OCI-LY1 (cell line): ENCODE data around the gene NDST3.

Experiments
- H2AFZ ChIP-seq: fragments of 200-600 bp; sonication (generic), shearing (Covaris generic); 2 replicates; pipeline ENCODE4 v1.6.0; 2014; ENCODE audit warnings: antibody characterized with exemption, mild to moderate bottlenecking, low read length
- H3F3A ChIP-seq: fragments of 200-600 bp; sonication (generic), shearing (Covaris generic); 2 replicates; pipeline ENCODE4 v1.6.0; 2014; ENCODE audit warnings: mild to moderate bottlenecking, antibody characterized with exemption, low read length, moderate library complexity; ENCODE audit not compliant: insufficient read depth
- H3K27ac ChIP-seq: fragments of 200-600 bp; sonication (generic); 2 replicates; pipeline ENCODE4 v1.5.1; 2014; ENCODE audit warnings: low read length, mixed run types, mild to moderate bottlenecking, low read depth; ENCODE audit not compliant: poor library complexity, severe bottlenecking
- H3K27me3 ChIP-seq: fragments of 200-600 bp; sonication (generic); 2 replicates; pipeline ENCODE4 v1.6.0; 2014; ENCODE audit warnings: antibody characterized with exemption, mild to moderate bottlenecking, low read length, moderate library complexity; ENCODE audit not compliant: insufficient read depth
- H3K36me3 ChIP-seq: fragments of 200-600 bp; sonication (generic); 2 replicates; pipeline ENCODE4 v1.6.1; 2014; ENCODE audit warnings: mild to moderate bottlenecking, antibody characterized with exemption, low read length, moderate library complexity, mixed read lengths; ENCODE audit not compliant: insufficient read depth
- H3K4me1 ChIP-seq: fragments of 200-600 bp; sonication (generic); 2 replicates; pipeline ENCODE4 v1.5.1; 2014; ENCODE audit warnings: mild to moderate bottlenecking, low read length, moderate library complexity; ENCODE audit not compliant: insufficient read depth, severe bottlenecking
- H3K4me2 ChIP-seq: fragments of 200-600 bp; sonication (generic), shearing (Covaris generic); 2 replicates; pipeline ENCODE4 v1.6.1; 2014; ENCODE audit warnings: low read length
- H3K4me3 ChIP-seq: fragments of 200-600 bp; sonication (generic); 2 replicates; pipeline ENCODE4 v1.5.1; 2014; ENCODE audit warnings: low read length, low read depth, mild to moderate bottlenecking, mixed read lengths; ENCODE audit not compliant: poor library complexity, severe bottlenecking
- H3K79me2 ChIP-seq: fragments of 200-600 bp; shearing (Covaris generic); 2 replicates; pipeline ENCODE4 v1.6.1; 2016; ENCODE audit warnings: mixed run types, low read length, mixed read lengths; ENCODE audit not compliant: insufficient read depth
- H3K9ac ChIP-seq: fragments of 200-600 bp; sonication (generic), shearing (Covaris generic); 2 replicates; pipeline ENCODE4 v1.6.1; 2014; ENCODE audit warnings: mild to moderate bottlenecking, low read length, mixed read lengths
- H3K9me2 ChIP-seq: fragments of 200-600 bp; sonication (generic), shearing (Covaris generic); 2 replicates; pipeline ENCODE4 v1.6.1; 2014; ENCODE audit warnings: low read depth, mild to moderate bottlenecking, low read length, mixed read lengths
- H3K9me3 ChIP-seq: fragments of 200-600 bp; shearing (Covaris generic); 2 replicates; pipeline ENCODE4 v1.6.1; 2014; ENCODE audit warnings: low read length, mixed read lengths
- H4K20me1 ChIP-seq: fragments of 200-600 bp; sonication (generic), shearing (Covaris generic); 2 replicates; pipeline ENCODE4 v1.6.0; 2016; ENCODE audit warnings: mild to moderate bottlenecking, low read length; ENCODE audit not compliant: insufficient read depth
- EZH2 ChIP-seq: fragments of 200-600 bp; sonication (generic), shearing (Covaris generic); IDR thresholded peaks from 2 replicates; pipeline ENCODE4 v1.8.0; 2017; ENCODE audit warnings: borderline replicate concordance, mixed run types, mild to moderate bottlenecking, antibody characterized with exemption, low read length, moderate library complexity, mixed read lengths
- TF ChIP-seq, protein P1 (sequence below): fragments of 200-600 bp; sonication (generic), shearing (Covaris generic); IDR thresholded peaks from 2 replicates; pipeline ENCODE4 v1.5.1; 2017; ENCODE audit warnings: mild to moderate bottlenecking, antibody characterized with exemption, low read length, moderate library complexity, mixed read lengths

The NDST3 gene

DNA sequence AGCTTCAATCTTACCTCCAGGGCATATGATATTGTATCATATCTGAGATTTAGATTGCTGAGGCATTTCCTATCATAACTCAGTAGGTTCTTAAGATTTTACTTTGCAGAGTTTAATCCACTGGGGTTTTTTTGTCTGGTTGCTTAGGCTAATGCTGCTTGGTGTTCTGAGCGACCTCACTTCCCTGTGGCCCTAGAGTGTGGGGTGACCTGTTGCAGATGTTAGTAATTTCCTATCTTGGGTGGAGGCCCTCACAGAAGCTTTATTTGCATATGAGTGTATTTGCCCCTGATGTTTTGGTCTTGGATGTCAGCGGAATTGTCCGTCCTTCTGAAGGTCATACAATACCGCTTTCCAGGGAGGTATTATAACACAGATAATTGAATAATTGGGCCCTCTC is 137.1 kb downstream of the NDST3 start:
- H3F3A ChIP-seq: no peaks in the 10 kb centered on the region; the same call in 1 of the 2 replicates
- no peaks in the 10 kb centered on the region for H4K20me1 ChIP-seq
- H3K4me3 ChIP-seq: no peak overlapping the region
- H2AFZ ChIP-seq: no peak overlapping the region
- H3K27me3 ChIP-seq: no peaks in the 10 kb centered on the region
- no peak overlapping the region for H3K9ac ChIP-seq
- TF ChIP-seq EZH2: no peak
- TF ChIP-seq, protein P1, sequence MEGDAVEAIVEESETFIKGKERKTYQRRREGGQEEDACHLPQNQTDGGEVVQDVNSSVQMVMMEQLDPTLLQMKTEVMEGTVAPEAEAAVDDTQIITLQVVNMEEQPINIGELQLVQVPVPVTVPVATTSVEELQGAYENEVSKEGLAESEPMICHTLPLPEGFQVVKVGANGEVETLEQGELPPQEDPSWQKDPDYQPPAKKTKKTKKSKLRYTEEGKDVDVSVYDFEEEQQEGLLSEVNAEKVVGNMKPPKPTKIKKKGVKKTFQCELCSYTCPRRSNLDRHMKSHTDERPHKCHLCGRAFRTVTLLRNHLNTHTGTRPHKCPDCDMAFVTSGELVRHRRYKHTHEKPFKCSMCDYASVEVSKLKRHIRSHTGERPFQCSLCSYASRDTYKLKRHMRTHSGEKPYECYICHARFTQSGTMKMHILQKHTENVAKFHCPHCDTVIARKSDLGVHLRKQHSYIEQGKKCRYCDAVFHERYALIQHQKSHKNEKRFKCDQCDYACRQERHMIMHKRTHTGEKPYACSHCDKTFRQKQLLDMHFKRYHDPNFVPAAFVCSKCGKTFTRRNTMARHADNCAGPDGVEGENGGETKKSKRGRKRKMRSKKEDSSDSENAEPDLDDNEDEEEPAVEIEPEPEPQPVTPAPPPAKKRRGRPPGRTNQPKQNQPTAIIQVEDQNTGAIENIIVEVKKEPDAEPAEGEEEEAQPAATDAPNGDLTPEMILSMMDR: no peak
- H3K9me3 ChIP-seq: no peaks in the 10 kb centered on the region
- no peak overlapping the region for H3K27ac ChIP-seq
- H3K4me1 ChIP-seq: no peaks in the 10 kb centered on the region
- no peaks in the 10 kb centered on the region for H3K9me2 ChIP-seq
- H3K36me3 ChIP-seq: no peaks in the 10 kb centered on the region
- H3K4me2 ChIP-seq: no peak overlapping the region
- H3K79me2 ChIP-seq: no peaks in the 10 kb centered on the region

DNA sequence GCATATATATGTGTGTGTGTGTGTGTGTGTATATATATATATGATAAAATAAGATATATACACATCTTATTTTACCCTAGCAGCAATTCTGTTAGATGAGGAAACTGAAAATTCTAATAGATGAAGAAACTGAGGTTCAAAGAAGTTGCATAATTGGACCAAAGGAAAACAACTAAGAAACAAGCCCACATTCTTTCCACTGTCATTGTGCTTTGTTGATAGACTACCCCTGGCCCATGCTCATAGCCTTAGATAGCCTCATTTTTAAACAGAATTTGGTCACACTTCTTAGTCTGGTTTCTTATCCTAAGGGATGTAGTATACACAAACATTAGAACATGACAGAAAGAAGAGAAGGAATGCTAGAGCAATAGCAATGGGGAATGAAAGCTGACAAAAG is 138.8 kb downstream of the NDST3 start:
- TF ChIP-seq EZH2: no peak
- TF ChIP-seq, protein P1: no peak
- H3K4me2 ChIP-seq: no peak overlapping the region
- H3K79me2 ChIP-seq: no peaks in the 10 kb centered on the region

DNA sequence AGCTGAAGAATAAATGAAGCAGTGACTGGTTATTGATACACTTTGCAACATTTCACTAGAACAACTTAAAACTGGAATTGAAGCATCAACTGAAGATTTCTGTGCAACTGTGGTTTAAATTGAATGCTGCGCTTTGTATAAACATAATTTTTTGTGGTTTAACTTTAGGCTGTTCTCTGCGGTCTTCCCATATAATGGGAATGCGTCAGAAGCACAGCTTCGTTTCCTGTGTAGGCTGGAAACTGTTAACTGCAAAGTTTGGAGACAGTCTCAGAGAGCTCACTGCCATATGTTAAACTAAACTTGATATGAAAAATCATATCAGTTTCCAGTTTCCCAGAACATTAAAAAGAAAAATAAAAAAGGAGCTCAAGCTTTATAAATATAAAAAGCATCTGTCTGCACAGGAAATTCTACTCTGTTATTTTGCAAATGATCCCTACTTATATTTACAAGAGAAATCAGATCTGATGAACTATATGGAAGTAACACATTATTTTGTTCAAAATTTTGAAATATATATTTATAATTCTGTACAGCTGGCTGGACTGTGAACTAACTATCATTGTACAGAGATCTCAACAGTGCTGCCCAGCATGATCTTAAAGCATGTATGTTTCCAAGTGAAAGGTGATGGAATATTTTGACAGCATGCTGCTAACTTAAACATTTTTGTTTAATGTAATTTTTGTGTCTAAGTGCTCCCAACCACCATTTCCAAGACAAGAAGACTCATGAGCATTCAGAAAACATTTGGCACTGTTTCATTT is 139.9 kb downstream of the NDST3 start:
- Histone ChIP-seq H3K4me1 (no peaks in the 10 kb centered on the region), H3K4me3 (no peak overlapping the region), H3F3A (no peaks in the 10 kb centered on the region; the same call in 1 of the 2 replicates), H3K36me3 (no peaks in the 10 kb centered on the region), H3K27ac (no peak overlapping the region), H3K4me2 (no peak overlapping the region), H3K79me2 (no peaks in the 10 kb centered on the region), H3K9ac (no peak overlapping the region), H3K9me2 (no peaks in the 10 kb centered on the region), H4K20me1 (no peaks in the 10 kb centered on the region), H3K27me3 (no peaks in the 10 kb centered on the region), H3K9me3 (no peaks in the 10 kb centered on the region), H2AFZ (no peak overlapping the region)
- TF ChIP-seq, protein P1: no peak
- TF ChIP-seq EZH2: no peak

More for the DNA sequence above, 138.8 kb downstream of the NDST3 start:
- no peaks in the 10 kb centered on the region for H3K4me1 ChIP-seq
- H2AFZ ChIP-seq: no peak overlapping the region
- H3K4me3 ChIP-seq: no peak overlapping the region
- no peaks in the 10 kb centered on the region for H3K36me3 ChIP-seq
- H4K20me1 ChIP-seq: no peaks in the 10 kb centered on the region
- H3K9ac ChIP-seq: no peak overlapping the region
- no peak overlapping the region for H3K27ac ChIP-seq
- no peaks in the 10 kb centered on the region for H3K9me3 ChIP-seq
- H3K9me2 ChIP-seq: no peaks in the 10 kb centered on the region
- H3K27me3 ChIP-seq: no peaks in the 10 kb centered on the region
- H3F3A ChIP-seq: no peaks in the 10 kb centered on the region; the same call in 1 of the 2 replicates
